ENCODE data around the gene GLT1D1.

DNA sequence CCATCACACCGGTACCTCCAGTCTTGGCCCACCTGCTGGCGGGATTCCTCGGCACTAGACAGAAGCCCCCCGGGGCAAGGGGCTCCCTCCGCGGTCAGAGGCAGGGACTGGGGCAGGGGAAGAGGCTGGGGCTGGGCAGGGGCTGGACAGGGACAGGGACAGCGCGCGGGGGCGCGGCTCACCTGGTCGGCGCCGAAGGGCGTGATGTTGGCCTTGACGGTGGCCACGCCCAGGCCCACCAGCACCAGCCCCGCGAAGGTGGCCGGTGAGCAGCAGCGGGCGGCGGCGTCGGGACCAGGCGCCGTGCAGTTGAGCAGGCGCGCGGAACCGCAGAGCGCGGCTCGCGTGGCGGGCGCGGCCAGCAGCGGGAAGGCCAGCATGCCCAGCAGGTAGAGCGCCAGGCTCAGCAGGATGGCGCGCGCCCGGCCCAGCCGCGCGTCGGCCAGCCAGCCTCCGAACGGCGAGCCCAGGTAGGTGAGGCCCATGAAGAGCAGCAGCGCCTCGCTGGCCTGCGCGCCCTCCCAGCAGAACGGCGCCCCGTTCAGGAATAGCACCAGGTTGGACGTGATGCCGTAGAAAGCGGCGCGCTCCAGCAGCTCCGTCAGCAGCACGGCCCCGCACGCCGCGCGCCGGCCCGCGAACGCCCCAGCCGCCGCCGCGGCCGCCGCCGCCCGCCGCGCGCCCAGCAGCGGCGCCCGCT, 29.9 kb upstream of the GLT1D1 start:
- TF ChIP-seq, protein P1, sequence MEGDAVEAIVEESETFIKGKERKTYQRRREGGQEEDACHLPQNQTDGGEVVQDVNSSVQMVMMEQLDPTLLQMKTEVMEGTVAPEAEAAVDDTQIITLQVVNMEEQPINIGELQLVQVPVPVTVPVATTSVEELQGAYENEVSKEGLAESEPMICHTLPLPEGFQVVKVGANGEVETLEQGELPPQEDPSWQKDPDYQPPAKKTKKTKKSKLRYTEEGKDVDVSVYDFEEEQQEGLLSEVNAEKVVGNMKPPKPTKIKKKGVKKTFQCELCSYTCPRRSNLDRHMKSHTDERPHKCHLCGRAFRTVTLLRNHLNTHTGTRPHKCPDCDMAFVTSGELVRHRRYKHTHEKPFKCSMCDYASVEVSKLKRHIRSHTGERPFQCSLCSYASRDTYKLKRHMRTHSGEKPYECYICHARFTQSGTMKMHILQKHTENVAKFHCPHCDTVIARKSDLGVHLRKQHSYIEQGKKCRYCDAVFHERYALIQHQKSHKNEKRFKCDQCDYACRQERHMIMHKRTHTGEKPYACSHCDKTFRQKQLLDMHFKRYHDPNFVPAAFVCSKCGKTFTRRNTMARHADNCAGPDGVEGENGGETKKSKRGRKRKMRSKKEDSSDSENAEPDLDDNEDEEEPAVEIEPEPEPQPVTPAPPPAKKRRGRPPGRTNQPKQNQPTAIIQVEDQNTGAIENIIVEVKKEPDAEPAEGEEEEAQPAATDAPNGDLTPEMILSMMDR (IDR thresholded peaks at IDR 0.05; ENCODE audit: extremely low read depth in 1 of 2, insufficient read depth in 1 of 2, low read depth in 1 of 2, low read length in 2 of 2), result no peak
- no peak for TF ChIP-seq EZH2 (IDR thresholded peaks at IDR 0.05; ENCODE audit: borderline replicate concordance, low read depth, low read length, severe bottlenecking)
- no peak for TF ChIP-seq POLR2A (IDR thresholded peaks at IDR 0.05; ENCODE audit: low read depth, low read length)
- TF ChIP-seq, protein P2, sequence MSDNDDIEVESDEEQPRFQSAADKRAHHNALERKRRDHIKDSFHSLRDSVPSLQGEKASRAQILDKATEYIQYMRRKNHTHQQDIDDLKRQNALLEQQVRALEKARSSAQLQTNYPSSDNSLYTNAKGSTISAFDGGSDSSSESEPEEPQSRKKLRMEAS (IDR thresholded peaks at IDR 0.05; ENCODE audit: insufficient read depth, insufficient read length), result no peak
- no peak for TF ChIP-seq POLR2AphosphoS5 (IDR thresholded peaks at IDR 0.05; ENCODE audit: insufficient read depth, low read depth, low read length)

All from endothelial cell of umbilical vein (primary cell).